Duodenal mucosa (tissue), 2 donors: ENCODE results near the gene PPP1R3G.
A peak's percentile ranks its signal among the peaks of the same experiment; 100 is the strongest.

ENCODE experiments used
- H3K27ac ChIP-seq: one replicate; pipeline ENCODE4 v1.7.0; 2013; ENCODE audit warnings: low read depth, low read length
- H3K27me3 ChIP-seq, 2 donors: one replicate each; pipeline ENCODE4 v1.7.0; 2013; ENCODE audit warnings: low read length in 2 of 2, control low read depth in 1 of 2; ENCODE audit not compliant: insufficient read depth in 2 of 2, control insufficient read depth in 1 of 2
- H3K36me3 ChIP-seq, 2 donors: one replicate each; pipeline ENCODE4 v1.7.0; 2013; ENCODE audit warnings: low read length in 2 of 2, control low read depth in 1 of 2; ENCODE audit not compliant: insufficient read depth in 2 of 2, control insufficient read depth in 1 of 2
- H3K4me1 ChIP-seq, 2 donors: one replicate each; pipeline ENCODE4 v1.7.0; 2013; ENCODE audit warnings: low read length in 2 of 2, control low read depth in 1 of 2; ENCODE audit not compliant: insufficient read depth in 2 of 2, control insufficient read depth in 1 of 2
- H3K4me3 ChIP-seq, 2 donors: one replicate each; pipeline ENCODE4 v1.7.0; 2013; ENCODE audit warnings: low read length in 2 of 2, low read depth in 1 of 2
- H3K9ac ChIP-seq, 2 donors: one replicate each; pipeline ENCODE4 v1.7.0; 2013; ENCODE audit warnings: low read length in 2 of 2, low read depth in 1 of 2
- H3K9me3 ChIP-seq, 2 donors: one replicate each; pipeline ENCODE4 v1.7.0; 2013; ENCODE audit warnings: low read length in 2 of 2, control low read depth in 1 of 2; ENCODE audit not compliant: control insufficient read depth in 1 of 2

PPP1R3G gene

DNA sequence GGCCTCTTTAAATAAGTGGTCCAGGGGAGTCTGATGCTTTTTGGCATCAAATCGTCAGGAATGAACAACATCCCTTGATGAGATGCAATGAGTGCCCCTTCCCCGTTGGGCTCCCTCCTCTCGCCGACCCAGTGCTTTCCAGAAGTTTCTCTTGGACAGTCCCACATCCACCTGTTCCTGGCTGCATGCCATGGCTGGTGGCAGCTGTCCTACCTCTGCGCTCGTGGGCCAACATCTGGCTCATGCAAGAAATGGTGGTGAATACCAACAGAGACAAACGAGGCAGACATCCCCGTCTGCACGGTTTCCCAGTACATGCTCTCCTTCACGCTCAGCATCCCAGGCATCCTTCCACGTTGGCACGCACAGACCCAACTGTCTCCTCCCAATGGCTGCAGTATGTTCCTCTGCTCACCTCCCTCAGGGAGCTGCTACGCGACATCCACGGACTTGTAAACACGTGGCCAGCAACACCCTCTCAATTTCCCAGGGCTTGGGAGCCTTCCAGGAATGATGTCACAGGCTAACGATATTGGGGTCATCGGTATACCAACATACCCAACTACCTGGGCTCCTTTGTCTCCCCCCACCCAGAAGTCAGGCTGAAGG, 37.5 kb downstream of the PPP1R3G start:
- H3K9me3 ChIP-seq, result no peaks in the 10 kb centered on the region
- no peak overlapping the region for H3K27ac ChIP-seq
- no peaks in the 10 kb centered on the region for H3K36me3 ChIP-seq
- H3K27me3 ChIP-seq, result no peaks in the 10 kb centered on the region
- H3K4me3 ChIP-seq, result no peak overlapping the region
- H3K4me1 ChIP-seq, result no peaks in the 10 kb centered on the region
- H3K9ac ChIP-seq, result no peak overlapping the region

DNA sequence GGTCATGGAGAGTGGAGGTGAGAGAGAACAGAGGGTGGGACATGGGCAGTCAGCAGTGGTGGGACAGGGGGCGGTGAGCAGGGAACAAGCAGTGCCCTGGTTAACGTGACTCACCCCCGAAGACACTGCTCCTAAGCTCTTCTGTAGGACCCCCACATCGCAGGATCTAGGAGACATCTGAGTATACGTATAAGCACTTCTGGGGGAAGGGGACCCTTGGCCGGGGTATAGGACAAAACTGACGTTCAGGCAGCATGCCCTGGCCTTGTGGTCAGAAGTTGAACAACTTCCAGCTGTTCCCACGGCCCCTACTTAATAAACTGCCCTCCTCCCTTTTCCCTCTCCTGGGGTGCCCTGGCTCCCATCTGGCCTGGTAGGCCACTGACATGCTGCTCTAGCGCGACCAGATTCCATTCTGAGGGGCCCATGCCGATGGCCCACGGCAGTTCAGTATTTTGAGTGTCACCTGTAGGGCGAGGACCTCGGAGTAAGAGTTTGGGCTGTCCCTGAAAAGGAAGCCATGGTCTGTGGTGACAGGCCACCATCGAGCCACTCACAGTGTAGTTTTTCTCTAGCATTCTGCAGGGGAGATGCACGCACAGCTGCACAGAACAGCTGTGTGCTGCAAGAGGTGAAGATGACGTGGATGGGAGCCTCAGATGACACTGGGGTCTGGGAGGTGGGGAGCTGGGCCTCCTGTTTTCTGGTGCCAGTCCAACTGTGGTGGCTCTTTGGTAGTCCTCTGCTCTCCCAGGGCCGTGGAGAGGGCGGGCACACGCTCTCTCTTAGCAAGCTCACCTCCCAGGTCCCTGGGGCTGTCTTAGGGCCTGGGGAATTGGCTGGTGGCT, 38.4 kb downstream of the PPP1R3G start:
- no peaks in the 10 kb centered on the region for H3K27me3 ChIP-seq
- H3K4me1 ChIP-seq, result no peaks in the 10 kb centered on the region
- no peaks in the 10 kb centered on the region for H3K36me3 ChIP-seq
- no peaks in the 10 kb centered on the region for H3K9me3 ChIP-seq
- H3K27ac ChIP-seq, result no peak overlapping the region
- H3K9ac ChIP-seq, result no peak overlapping the region
- H3K4me3 ChIP-seq, result no peak overlapping the region

DNA sequence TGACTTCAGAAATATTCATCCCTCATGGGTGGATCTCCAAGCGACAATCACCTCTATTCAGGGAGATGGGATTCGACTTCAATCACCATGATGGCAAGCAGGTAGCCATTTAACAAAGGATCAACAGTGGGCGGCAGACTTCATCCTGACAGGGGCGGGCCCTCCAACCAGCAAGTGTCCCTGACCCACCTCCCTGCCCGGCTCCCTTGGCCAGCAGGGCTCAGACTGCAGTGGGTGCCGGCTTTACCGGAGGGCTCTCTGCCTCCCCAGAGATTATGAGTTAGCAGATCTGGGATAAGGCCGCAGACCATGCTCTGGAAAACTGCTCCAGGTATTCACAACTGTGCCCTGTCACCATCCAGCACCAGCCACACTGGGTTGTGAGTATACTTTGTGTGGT, 39.4 kb downstream of the PPP1R3G start:
- Histone ChIP-seq H3K9ac (no peak overlapping the region), H3K27ac (no peak overlapping the region), H3K27me3 (no peaks in the 10 kb centered on the region), H3K4me3 (no peak overlapping the region), H3K4me1 (no peaks in the 10 kb centered on the region), H3K36me3 (no peaks in the 10 kb centered on the region), H3K9me3 (no peaks in the 10 kb centered on the region)

- H3K27ac ChIP-seq, result no peak overlapping the region
- H3K27me3 ChIP-seq, result no peaks in the 10 kb centered on the region
- H3K4me3 ChIP-seq, result no peak overlapping the region
- H3K36me3 ChIP-seq, result no peaks in the 10 kb centered on the region
- H3K4me1 ChIP-seq, result no peaks in the 10 kb centered on the region
- no peaks in the 10 kb centered on the region for H3K9me3 ChIP-seq
- no peak overlapping the region for H3K9ac ChIP-seq
Observed at GRCh38 chr6:5125152-5126006, 40.2 kb downstream of the PPP1R3G start.

DNA sequence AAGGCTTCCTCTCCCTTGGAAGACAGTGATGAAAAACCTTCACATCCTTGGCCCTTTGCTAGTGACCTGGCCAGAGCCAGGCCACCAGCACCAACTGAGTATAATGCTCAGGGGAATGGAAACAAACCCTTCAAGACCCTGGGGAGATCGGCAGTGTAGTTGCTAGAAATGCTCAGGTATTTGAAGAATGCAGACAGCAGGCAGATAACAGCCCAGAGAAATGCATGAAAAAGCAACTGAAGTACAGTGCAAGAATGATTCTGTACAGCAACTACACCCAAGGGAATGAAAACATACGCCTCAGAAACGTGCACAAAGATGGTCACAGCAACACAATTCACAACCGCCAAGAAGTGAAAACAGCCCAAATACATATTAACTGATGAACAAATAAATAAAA, 41.1 kb downstream of the PPP1R3G start:
- H3K9me3 ChIP-seq, result no peaks in the 10 kb centered on the region
- no peaks in the 10 kb centered on the region for H3K27me3 ChIP-seq
- H3K4me3 ChIP-seq, result no peak overlapping the region
- no peak overlapping the region for H3K9ac ChIP-seq
- no peaks in the 10 kb centered on the region for H3K36me3 ChIP-seq
- H3K27ac ChIP-seq, result no peak overlapping the region
- no peaks in the 10 kb centered on the region for H3K4me1 ChIP-seq

DNA sequence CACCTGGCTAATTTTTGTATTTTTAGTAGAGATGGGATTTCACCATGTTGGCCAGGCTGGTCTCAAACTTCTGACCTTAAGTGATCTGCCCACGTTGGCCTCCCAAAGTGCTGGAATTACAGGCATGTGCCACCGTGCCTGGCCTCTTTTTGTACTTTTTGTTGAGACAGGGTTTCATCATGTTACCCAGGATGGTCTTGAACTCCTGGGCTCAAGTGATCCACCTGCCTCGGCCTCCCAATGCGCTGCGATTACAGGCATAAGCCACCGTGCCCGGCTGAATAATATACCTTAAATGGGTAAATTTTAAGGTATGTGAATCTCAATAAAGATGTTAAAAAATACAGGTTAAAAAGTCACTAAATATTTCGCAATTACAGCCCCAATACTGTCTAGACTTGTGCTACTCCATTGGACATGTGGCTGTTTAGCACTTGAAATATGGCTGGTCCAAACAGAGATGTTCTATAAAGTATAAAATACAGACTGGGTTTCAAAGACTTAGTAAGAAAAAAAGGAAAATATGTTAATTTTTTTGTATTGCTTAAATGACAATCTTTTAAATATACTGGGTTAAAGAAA, 42.1 kb downstream of the PPP1R3G start:
- no peak overlapping the region for H3K27ac ChIP-seq
- no peak overlapping the region for H3K4me3 ChIP-seq
- no peaks in the 10 kb centered on the region for H3K27me3 ChIP-seq
- no peaks in the 10 kb centered on the region for H3K9me3 ChIP-seq
- no peak overlapping the region for H3K9ac ChIP-seq
- H3K4me1 ChIP-seq, result no peaks in the 10 kb centered on the region
- no peaks in the 10 kb centered on the region for H3K36me3 ChIP-seq

- Histone ChIP-seq H3K9me3 (no peaks in the 10 kb centered on the region), H3K9ac (no peak overlapping the region), H3K4me3 (no peak overlapping the region), H3K27ac (no peak overlapping the region), H3K4me1 (no peaks in the 10 kb centered on the region), H3K36me3 (no peaks in the 10 kb centered on the region), H3K27me3 (no peaks in the 10 kb centered on the region)
Observed at GRCh38 chr6:5128351-5128750, 43.2 kb downstream of the PPP1R3G start.

DNA sequence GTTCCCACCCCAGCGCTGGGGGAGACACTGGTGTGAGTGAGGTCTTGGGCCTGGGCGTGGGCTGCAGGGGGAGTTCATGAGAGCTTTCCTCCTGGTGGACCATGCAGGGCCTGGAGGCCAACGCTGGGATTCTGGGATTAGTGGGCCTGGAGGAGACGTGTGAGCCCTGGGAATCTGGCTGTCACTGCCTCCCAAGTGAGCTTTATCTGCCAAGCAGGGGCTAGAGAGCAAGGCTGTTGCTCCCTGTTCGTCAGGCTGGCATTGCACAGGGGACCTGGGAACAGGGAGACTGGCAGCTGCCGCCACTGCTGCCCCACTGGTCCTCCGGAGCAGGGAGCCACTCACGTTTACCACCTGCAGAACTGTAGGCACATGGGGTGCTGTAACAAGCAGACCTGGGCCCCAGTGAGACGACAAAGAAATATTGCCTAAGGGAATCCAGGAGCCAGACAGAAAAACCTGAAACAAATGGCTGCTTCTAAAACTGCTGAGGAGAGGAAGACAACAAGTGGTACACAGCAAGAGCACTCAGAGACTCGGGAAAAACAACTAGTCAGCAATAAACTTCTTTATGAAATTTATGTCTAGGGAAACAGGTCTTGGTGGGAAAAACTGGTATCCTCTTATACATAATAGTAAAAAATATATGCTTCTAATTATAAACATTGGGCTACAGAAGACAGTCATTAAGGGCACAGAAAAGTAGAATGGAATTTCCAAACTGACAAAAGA, 45.2 kb downstream of the PPP1R3G start:
- Histone ChIP-seq H3K4me1 (no peaks in the 10 kb centered on the region), H3K27me3 (no peaks in the 10 kb centered on the region), H3K27ac (no peak overlapping the region), H3K4me3 (no peak overlapping the region), H3K9me3 (no peaks in the 10 kb centered on the region), H3K9ac (no peak overlapping the region), H3K36me3 (no peaks in the 10 kb centered on the region)

DNA sequence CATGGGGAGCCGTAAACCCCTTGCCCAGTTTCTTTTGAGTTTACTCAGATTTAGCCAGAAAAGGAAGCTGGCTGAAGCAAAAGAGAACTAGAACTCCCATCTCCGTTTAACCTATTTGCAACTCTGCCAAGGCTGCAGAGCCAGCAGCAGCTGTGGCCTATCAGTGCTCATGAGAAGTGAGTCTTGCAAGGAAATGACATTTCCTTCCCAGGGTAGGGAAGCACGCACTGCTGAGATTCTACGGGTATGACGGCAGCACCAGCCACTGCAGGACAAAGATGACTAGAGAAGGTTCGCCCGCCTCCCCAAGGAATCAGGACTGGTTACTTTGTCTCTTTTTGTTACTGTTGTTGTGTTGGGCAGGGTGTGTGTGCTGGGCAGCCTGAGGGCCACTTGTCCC, 47.6 kb downstream of the PPP1R3G start:
- Histone ChIP-seq H3K27ac (no peak overlapping the region), H3K4me1 (no peaks in the 10 kb centered on the region), H3K9ac (no peak overlapping the region), H3K4me3 (peak overlapping the region in 1 of 2 donors; percentile 34), H3K27me3 (no peaks in the 10 kb centered on the region), H3K9me3 (no peaks in the 10 kb centered on the region), H3K36me3 (no peaks in the 10 kb centered on the region)
